Measurements from ENCODE around the gene C16orf96.
"Not testable (repeated sequence)": the region's sequence is repeated elsewhere in the genome, so short reads cannot be mapped to it uniquely, and the experiment has no call there.

The C16orf96 gene

DNA sequence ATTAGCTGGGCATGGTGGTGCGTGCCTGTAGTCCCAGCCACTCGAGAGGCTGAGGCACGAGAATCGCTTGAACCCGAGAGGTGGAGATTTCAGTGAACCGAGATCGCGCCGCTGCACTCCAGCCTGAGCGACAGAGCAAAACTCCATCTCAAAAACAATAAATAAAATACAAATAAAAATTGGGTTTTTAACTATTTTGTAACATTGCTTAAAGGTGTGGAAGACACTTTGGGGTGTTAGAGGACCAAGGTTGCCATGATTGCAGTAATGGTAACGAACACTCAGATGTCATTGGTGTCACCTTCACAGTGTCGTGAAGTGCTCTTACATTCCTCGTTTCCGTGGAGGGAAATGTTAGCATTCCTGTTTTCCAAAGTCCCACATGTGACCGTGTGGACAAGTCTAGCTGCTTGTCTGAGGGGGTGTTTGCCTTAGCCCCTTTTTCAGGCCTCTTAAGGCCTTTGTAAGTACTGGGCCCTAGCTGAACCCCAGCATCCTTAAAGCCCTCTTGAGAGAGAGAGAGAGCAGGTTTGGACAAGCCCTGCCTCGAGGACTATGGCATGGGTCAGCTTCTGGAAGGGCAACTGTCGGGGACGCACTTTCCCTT, 8.6 kb downstream of the C16orf96 start:
- no peak for DNase-seq

DNA sequence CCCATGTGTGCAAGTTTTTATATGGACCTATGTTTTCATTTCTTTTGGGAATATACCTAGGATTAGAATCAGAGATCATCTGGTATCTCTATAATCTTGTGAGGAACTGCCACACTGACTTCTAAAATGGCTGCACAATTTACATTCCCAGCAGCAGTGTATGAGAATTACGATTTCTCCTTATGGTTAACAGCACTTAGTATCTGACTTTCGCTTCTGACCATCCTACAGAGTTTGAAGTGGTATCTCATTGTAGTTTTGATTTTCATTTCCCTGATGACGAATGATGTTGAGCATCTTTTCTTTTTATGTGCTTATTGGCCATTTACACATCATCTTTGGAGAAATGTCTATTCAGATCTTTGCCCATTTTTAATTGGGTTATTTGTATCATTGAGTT, 10.0 kb downstream of the C16orf96 start:
- no peak for DNase-seq

DNA sequence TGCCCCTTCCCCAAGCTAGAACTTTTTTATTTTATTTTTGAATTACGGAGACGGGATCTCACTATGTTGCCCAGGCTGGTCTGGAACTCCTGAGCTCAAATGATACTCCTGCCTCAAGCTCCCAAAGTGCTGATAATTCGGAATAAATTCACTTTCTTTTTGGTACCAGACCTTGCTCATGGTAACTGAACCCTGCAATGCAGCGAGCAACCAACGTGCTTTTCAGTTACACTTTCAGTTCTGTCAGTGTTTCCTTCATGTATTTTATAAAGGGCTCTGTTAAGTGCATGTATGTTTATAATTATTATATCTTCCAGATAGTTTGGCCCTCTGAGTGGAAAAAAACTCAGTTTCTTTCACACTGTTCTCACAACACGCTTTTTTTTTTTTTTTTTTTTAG, 13.9 kb downstream of the C16orf96 start:
- DNase-seq, result no peak

DNA sequence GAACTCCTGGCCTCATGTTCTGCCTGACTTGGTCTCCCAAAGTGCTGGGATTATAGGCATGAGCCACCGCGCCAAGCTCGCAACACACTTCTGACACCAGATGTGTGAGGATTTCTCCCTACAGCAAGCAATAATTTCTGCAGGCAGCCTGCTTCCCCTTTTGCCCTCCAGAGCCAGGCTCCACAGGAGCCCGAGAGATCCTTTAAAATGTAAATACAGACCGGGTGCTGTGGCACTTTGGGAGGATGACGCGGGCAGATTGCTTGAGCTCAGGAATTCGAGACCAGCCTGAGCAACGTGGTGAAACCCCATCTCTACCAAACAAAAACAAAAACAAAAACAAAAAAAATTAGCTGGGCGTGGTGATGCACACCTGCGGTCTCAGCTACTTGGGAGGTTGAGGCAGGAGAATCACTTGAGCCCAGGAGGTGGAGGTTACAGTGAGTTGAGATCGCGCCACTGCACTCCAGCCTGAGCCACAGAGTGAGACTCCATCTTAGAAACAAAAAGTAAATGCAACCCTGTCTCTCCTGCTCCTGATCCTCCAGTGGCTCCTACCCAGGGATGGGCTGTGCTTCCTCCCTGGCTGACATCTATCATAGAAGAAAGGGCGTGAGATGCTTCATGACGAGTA, 14.7 kb downstream of the C16orf96 start:
- no peak for DNase-seq

DNA sequence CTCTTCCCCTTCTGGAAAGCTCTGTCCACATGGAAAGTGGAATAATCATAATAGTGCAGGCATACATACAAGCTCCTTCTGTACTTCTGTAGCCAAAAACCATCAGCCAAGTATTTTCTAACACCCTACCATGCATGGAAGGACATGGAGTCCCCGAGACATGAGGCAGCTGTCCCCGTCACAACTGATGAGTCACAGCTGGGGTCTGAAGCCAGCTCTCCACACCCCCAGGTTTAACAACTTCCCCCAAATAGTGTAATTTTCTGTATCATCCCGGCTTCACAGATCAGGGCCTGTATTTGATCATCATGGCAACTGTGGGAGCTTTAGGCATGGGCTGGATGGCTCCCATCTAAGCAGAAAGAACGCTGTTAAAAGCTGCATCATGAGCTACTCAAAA, 16.6 kb downstream of the C16orf96 start:
- DNase-seq, result peak in 1 of 56 donors; percentile 13

DNA sequence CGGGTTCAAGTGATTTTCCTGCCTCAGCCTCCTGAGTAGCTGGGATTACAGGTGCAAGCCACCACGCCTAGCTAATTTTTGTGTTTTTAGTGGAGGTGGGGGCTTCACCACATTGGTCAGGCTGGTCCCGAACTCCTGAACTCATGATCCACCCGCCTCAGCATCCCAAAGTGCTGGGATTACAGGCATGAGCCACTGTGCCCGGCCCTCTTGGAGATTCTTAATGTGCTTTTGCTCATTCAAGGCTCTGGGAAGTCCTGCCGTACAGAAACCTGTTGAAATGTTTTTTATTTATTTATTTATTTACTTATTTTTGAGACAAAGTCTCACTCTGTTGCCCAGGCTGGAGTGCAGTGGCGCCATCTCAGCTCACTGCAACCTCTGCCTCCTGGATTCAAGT, 17.8 kb downstream of the C16orf96 start:
- DNase-seq, result not testable (repeated sequence)

DNA sequence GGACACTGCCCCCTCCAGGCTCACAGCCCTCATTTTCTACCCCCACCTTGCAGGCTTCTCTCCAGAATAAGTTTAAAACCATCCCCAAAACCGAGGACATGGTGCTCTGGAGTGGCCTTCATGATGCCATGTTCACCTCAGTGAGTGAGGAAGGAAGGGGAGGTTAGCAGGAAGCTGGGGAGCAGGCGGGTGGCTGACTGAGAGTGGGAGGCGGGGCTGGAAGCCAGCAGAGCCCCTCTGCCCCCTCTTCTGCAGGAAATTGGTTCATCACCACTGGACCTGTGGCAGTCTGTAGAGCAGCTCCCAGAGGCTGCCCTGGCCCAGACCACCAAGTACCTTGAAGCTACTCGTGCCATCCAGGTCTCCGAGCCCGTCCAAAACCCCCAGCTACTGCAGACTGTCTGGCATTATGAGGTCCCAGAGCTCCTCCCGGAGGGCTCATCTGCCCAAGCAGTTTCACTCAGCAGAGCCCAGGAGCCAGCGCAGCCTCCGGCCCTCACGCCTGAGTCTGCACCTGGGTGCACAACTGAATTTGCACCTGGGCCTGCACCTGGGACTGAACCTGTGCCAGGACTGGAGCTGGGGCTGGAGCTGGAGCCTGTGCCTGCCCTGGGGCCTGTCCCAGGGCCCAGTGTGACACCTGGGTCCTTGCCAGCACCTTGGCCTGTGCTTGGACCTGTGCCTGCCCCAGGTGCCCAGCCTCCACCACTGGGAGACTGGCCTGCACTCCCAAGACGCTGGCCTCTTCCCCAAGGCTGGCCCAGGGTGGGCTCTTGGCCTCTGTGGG, 19.0 kb downstream of the C16orf96 start:
- DNase-seq, result no peak

DNA sequence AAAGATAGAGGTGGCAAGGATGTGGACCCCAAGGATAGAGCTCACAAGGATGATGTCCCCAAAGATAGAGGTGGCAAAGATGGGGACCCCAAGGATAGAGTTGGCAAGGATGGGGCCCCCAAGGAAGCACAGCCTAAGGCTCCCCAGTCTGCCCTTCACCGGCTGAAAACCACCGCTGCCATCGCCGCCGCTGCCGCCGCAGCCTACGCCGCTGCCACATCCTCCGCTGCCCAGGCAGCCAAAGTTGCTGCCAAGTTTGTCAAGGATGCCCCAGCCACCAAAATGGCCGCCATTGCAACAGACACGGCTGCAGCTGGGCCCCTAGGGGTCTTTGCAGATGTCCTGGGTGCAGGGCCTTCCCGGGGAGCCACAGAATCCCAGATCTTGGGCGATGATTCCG, 19.9 kb downstream of the C16orf96 start:
- no peak for DNase-seq

DNA sequence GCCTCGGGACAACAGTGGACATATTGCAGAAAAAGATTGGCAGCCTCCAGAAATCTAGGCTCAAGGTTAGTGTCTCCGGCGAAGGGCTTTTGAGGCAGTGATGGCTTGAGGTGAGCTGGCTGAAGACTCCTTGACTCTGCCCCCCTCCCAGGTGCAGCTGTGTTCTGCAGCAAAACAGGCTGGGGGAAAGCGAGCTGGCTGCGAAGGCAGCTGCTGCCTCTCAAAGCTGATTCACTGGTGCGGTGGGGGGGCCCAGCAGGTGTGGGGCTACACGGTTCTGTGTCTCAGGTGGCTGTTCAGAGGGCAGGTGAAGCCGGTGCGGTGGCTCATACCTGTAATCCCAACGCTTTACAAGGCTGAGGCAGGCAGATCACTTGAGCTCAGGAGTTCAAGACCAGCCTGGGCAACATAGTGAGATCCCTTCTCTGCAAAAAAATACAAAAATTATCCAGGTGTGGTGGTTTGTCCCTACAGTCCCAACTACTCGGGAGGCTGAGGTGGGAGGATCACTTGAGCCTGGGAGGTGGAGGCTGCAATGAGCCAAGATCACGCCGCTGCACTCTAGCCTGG, 22.9 kb downstream of the C16orf96 start:
- no peak for DNase-seq

DNA sequence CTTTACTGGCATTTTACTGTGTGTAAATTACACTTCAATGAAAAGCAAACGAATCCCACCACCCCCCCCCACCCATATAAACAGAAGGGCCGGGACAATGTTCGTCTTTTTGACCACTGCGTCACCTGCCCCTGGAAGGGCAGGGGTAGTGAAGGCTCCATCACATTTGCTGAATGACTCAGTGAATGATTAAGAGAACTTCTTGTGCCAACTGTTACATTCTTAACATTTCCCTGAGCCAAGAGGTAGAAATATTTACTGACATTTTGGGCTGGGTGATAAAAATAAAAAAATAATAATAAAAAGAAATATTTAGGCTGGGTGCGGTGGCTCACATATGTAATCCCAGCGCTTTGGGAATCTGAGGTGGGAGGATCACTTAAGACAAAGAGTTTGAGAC, 24.1 kb downstream of the C16orf96 start:
- no peak for DNase-seq

DNA sequence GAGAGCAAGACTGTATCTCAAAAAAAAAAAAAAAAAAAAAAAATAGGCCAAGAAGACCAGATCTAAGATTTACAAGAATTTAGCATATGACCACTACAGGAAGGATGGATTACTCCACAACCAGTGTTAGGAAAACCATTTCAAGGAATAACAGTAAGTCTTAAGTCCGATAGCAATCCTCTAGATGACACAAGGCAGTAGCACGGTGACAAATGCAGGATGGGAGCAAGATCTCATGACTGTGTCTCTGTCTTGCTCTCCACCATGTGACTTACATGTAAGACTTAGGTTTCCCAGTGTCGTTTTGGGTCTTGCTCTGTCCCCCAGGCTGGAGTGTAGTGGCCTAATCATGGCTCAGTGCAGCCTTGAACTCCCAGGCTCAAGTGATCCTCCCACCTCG, 27.8 kb downstream of the C16orf96 start:
- no peak for DNase-seq

DNA sequence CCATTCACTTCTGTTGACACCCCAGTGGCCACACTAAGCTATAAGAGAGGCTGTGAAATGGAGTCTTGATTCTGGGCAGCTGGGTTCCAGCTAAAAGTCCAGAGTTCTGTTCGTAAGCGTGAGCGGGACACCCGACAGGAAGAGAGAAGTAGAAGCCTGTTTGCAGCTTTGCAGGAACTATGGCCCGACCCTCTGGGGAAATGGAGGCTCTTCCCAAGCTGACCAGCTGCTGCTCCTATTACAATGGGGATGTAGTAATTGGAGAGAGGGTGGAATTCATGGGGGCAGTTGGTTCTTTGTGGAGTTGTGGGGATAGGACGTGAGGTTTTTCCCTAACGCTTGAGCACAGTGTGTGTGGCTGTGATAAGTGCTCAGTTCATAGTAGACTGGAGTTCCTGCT, 30.2 kb downstream of the C16orf96 start:
- no peak for DNase-seq

DNA sequence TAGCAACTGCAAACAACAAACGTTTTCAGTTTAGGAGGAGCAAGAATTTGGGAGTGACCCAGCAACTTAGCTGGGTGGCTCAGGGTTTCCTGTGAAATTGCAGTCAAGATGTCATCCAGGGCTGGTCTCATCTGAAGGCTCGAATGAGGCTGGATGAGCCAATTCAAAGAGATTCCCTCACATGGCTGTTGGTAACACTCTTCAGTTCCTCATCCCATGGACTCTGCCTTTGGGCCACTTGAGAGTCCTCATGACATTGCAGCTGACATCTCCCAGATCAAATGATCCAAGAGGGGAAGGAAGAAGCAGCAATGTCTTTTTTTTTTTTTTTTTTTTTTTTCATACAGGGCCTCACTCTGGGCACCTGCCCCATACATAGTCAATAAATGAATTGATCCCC, 32.2 kb downstream of the C16orf96 start:
- DNase-seq, result no peak

DNA sequence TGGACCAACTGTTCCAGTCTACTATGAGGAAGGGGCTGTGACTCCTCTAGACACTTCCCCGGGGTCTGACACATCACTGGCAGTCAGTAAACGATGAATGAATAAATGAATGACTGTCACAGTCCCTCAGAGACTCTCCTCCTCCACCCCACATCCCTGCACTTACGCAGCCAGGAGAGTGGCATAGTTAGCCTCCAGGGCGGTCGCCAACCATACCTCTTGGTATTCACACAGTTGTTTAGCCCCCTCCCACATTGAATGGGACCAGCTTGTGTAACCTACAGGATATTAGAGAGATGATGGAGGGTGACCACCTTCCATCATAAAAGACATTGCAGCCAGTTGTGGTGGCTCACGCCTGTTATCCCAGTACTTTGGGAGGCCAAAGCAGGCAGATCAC, 32.8 kb downstream of the C16orf96 start:
- DNase-seq, result no peak

DNA sequence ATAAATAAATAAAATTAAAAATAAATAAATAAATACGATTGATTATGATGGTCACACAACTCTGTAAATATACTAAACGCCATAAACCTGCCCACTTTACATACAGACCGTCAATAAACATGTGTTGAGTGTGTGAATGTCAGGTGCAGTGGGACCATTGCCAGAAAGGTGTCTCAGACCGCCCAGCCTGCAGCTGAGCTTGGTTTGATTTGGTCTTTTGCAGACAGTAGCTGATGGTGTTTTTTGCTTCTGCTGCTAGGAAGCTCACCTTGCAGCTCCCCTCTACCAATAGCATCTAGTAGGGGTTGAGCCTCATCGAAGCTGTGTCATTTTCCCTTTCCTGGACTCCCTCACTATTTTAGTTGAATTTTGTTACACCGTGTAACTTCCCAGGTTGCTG, 35.1 kb downstream of the C16orf96 start:
- DNase-seq, result no peak

DNA sequence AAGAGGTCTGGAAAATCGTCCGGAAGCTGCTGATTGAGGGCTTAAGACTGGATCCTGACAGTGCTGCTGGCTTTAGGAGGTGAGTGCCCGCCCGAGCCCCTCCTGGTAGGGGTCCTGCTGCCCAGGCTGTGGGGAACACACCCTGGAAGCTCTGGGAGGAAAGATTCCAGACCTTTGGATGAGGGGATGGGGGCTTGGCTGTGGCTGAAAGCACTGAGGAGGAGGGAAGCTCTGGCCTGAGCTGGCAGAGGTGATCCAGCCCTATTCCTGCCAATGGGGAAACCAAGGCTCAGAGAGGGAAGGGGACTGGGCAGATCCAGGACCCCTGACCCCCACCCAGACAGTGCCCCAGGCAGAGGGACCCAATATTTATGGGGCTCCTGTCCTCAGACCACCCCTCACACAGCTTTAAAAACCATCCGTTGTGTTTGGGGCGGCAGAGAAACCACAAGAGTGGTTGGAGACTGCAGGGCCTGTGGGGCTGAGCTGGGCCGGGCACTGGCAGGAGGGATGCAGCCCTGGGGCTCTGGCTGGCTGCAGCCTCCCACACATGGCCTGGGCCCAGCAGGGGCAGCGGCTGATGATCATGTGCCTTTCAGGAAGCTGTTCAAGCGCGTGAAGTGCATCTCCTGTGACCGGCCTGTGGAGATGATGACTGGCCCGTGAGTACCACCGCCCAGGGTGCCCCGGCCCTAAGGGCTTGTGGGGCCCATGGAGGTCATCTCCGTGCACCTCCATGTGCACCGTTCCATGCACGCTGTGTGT, 35.7 kb downstream of the C16orf96 start:
- DNase-seq, result no peak

DNA sequence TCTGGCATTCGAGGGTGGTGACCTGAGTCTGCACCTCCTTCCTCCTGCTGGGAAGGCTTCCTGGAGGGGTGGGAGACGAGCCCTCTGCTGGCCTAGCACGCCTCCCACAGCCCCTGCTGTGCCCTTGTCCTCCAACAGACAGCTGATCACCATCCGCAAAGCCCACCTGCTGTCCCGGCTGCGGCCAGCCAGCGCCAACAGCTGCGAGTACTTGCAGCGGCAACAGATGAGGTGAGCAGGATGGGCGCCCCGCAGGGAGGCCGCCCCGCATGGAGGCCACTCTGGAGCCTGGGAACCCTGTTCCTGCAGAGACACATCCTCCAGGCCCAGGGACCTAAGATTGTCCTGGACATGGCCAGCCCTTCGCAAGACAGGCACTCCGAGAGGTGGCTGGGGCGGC, 36.9 kb downstream of the C16orf96 start:
- no peak for DNase-seq

DNA sequence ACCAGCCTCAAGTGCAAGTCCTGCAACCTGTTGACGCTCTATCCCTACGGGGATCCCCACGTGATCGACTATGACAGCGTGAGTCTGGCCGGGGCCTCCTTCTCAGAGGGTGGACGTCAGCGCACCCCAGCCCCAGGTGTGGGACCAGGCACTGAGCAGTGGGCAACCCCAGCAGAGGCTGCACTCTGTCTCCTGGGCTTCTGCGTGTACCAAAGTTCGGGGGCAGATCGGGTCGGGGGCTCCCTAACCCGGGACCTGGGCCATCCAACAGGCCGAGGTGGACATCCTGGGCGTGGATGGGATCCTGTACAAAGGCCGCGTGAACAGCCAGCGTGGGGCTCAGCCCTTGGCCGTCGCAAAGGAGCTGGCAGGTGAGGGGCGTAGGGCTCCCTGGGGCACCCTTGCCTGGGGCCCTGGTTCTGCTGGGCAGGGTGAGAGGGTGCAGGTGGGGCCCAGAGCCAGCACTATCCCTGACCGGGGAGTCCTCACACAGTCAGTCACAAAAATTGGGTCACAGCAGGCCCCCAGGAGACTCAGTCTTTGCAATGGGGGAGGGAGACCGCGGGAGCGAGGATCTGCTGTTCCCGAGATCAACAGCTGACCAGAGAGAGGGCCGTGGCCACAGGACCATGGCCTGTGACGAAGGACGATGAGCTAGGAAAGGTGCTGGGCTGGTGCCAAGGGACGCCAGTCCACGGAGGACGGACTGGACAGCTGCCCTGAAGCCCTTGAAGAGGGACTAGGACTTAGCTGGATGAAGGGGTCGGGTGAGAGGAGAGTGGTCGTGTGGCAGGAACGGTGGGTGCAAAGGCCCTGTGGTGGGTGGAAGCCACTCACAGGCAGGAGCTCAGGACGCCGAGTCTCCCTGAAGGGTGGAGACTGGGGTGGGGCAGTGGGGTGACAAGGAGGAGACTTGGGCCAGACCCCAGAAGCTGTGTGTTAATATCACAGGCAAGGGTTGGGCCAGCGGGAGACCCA, 38.6 kb downstream of the C16orf96 start:
- DNase-seq, result no peak

DNA sequence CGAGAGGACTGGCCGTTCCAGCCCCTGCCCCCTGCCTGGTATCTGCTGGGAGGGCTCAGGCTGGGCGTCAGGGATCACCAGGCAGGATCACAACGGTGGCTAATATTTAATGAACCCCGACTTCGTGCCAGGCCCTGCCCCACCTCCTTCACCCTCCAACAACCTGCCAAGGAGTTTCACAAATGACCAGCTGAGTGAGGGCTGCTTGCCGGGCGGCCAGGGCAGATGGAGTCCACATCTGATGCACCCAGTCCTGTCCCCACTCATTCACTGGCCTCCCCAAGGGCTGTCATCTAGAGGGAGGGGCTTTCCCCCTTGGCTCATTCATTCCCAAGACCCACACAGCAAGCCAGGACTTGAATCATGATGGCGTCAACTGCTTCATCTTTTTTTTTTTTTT, 41.0 kb downstream of the C16orf96 start:
- DNase-seq, result no peak

DNA sequence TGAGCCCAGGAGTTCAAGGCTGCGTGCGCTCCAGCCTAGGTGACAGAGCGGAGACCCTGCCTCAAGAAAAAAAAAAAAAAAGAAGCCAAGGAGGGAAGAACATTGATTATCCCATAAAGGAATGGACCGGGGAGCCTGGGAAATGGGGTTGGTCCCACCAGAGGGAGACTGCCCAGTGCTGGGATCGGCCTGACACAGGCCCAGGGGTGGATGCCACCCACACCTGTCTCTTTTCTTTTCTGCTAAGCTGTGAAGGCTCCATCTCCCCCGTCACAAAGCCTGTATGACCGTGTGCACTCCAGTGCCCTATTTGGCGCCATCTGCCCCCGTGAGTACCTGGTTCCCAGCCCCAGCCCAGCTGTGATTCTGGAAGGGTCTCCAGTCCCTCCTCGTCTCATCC, 42.9 kb downstream of the C16orf96 start:
- DNase-seq, result no peak

DNA sequence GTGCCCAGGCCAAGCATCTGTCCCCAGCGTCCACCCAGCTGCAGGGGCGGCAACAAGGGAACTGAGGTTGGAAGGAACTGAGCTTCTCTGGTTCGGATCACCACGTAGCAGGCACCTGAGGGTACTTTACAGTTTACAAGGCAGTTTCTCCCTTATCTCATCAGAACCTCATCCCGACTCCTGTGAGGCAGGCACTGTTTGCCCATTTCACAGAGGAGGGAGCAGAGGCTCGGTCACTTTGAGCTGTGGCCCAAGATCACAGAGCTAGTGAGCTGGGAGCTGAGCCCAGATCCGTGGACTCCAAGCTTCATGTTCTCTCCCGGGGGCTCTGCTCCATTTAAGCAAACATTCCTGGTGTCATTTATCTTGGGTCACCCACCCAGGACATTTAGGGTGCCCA, 43.4 kb downstream of the C16orf96 start:
- DNase-seq, result no peak
